ENCODE measurements around the gene DHX16. TPM values are rescaled to one million over a fixed set of nuclear protein-coding genes. Genes with fewer than 3 reads are reported as not detected.

Gene DHX16
- total RNA-seq, 1 experiment from 2014 or later = 44.5 TPM

DNA sequence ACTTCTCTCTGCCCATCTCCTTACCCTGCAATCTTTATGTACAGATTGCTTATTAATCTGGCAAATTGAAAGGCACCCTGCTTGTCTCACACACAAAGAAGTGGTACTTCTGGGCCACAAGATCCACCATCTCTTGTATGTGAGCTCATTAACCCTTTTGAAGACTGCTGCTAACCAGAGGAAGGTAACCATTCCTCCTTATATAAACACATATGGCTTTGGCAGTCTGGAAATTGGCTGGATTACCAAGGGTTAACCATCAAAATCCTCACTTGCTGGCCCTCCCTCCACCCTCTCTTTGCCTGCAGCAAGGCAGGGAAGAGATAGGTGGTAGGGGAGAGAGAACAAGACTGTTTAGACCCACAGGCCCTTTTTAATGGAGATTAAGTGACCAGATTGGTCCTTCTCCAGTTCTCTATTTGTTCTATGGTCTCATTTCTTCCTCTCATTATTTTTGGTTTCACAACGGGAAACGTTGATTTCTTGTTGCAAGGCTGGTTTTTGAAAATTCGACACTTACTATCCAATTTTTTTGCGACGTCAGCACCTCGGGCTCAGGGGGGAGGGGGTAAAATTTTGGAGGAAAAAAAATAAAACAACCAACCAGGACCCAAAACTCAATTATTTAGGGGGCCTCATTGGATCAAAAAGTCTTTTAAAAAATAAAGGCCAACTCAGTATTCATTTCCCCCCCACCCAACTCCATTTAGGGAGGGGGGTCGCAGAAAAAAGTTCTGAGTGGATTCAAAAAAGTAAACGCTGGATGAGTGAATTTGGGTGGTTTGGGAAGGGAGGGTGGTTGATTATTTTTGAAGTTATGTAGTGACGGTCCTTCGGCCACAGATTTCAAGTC lies 56.6 kb downstream of the DHX16 start:
- Histone ChIP-seq H3K36me3 (ENCODE audit: control insufficient read depth, insufficient read depth, low read length) (peaks cover 19% of the 10 kb centered on the region), H3K27me3 (ENCODE audit: control insufficient read depth, insufficient read depth, low read length) (no peaks in the 10 kb centered on the region), H3K4me3 (ENCODE audit: low read depth in 2 of 2, low read length in 2 of 2) (peak overlapping the region; percentile 71 to 98), H3K27ac (ENCODE audit: low read length) (peak overlapping the region; percentile 100), H3K4me1 (ENCODE audit: control insufficient read depth, insufficient read depth, low read length) (peaks cover 32% of the 10 kb centered on the region), H3K9me3 (ENCODE audit: control insufficient read depth, insufficient read depth, low read depth, low read length) (no peaks in the 10 kb centered on the region)
- ChIA-PET POLR2A (interaction anchor here (0.5 to 0.7 kb wide), 2 partner anchors 43 to 56 kb away, joined by 3 to 4 read pairs; partner anchors contain the start of gene DHX16), CTCF (no interaction called here)
- intact Hi-C loops (cut with micrococcal nuclease; ENCODE audit: unreplicated experiment) (no loop called here), in situ Hi-C loops (cut with HindIII; ENCODE audit: low pct_unique_long_range_greater_than_20kb, low sequenced_read_pairs) (no loop called here)
- peak; percentile 47; the same call in 1 of the 2 replicates for TF ChIP-seq POLR2AphosphoS5 (IDR thresholded peaks at IDR 0.05; ENCODE audit: low read depth, low read length)
- TF ChIP-seq SIN3A (IDR thresholded peaks at IDR 0.05; ENCODE audit: borderline replicate concordance, insufficient read depth, low read depth, low read length) = no peak
- ATAC-seq = no peak
- DNase-seq (ENCODE audit: low read depth, low spot score) = no peak
- no TSS peak for BruUV-seq (replicated peaks)

DNA sequence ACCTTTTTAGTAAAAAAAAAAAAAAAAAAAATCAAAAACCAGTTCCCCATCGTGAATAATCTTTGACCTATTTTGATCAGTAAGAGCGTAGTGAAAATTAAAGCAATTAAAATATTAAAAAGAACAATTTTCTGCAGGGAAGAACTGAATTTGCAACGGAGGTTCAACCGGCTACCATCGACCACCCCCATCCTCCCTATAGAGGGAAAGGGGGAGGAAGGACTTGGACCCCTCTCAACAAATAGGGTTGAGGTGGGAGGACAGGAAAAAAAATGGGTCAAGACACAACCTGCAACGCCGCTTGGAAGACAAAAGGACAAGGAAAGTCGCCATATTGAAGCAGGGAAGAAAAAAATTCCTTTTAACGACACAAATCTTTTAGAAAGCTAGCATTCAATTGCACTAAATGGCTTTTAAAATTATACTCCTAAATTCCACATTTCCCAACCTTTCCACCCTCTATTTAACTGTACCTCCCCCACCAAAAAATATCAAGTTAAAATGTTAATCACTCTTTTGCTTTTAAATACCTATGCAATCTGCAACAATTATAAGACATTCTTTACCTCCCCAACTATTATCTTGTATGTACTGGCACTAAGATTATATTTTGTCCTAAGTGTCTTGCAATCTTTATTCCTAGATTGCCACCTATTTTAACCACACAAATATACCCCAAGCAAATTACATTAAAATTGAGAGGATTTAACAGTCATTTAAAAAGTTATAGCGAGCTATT lies 57.4 kb downstream of the DHX16 start:
- Histone ChIP-seq H3K4me3 (ENCODE audit: low read depth in 2 of 2, low read length in 2 of 2) (peak overlapping the region; percentile 71 to 98), H3K36me3 (ENCODE audit: control insufficient read depth, insufficient read depth, low read length) (peaks cover 19% of the 10 kb centered on the region), H3K27me3 (ENCODE audit: control insufficient read depth, insufficient read depth, low read length) (no peaks in the 10 kb centered on the region), H3K27ac (ENCODE audit: low read length) (peak overlapping the region; percentile 100), H3K4me1 (ENCODE audit: control insufficient read depth, insufficient read depth, low read length) (peaks cover 32% of the 10 kb centered on the region), H3K9me3 (ENCODE audit: control insufficient read depth, insufficient read depth, low read depth, low read length) (no peaks in the 10 kb centered on the region)
- ChIA-PET POLR2A (interaction anchor here (0.5 to 1.7 kb wide), 8 partner anchors 10 to 1789 kb away, joined by 3 to 18 read pairs (median 6); partner anchors contain the start of gene DHX16), CTCF (interaction anchor here (0.6 to 0.7 kb wide), 2 partner anchors 57 to 125 kb away, joined by 3 to 11 read pairs; partner anchors contain the start of gene DHX16)
- no TSS peak for BruUV-seq (replicated peaks)
- ATAC-seq = no peak
- in situ Hi-C loops (cut with HindIII; ENCODE audit: low pct_unique_long_range_greater_than_20kb, low sequenced_read_pairs) = no loop called here
- no peak for DNase-seq (ENCODE audit: low read depth, low spot score)
- intact Hi-C loops (cut with micrococcal nuclease; ENCODE audit: unreplicated experiment) = no loop called here
- no peak for TF ChIP-seq SIN3A (IDR thresholded peaks at IDR 0.05; ENCODE audit: borderline replicate concordance, insufficient read depth, low read depth, low read length)
- TF ChIP-seq, protein P1, sequence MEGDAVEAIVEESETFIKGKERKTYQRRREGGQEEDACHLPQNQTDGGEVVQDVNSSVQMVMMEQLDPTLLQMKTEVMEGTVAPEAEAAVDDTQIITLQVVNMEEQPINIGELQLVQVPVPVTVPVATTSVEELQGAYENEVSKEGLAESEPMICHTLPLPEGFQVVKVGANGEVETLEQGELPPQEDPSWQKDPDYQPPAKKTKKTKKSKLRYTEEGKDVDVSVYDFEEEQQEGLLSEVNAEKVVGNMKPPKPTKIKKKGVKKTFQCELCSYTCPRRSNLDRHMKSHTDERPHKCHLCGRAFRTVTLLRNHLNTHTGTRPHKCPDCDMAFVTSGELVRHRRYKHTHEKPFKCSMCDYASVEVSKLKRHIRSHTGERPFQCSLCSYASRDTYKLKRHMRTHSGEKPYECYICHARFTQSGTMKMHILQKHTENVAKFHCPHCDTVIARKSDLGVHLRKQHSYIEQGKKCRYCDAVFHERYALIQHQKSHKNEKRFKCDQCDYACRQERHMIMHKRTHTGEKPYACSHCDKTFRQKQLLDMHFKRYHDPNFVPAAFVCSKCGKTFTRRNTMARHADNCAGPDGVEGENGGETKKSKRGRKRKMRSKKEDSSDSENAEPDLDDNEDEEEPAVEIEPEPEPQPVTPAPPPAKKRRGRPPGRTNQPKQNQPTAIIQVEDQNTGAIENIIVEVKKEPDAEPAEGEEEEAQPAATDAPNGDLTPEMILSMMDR (IDR thresholded peaks at IDR 0.05) = no peak
- TF ChIP-seq TCF7L2 (IDR thresholded peaks at IDR 0.05; ENCODE audit: low read depth, low read length) = no peak
- TF ChIP-seq, protein P2, sequence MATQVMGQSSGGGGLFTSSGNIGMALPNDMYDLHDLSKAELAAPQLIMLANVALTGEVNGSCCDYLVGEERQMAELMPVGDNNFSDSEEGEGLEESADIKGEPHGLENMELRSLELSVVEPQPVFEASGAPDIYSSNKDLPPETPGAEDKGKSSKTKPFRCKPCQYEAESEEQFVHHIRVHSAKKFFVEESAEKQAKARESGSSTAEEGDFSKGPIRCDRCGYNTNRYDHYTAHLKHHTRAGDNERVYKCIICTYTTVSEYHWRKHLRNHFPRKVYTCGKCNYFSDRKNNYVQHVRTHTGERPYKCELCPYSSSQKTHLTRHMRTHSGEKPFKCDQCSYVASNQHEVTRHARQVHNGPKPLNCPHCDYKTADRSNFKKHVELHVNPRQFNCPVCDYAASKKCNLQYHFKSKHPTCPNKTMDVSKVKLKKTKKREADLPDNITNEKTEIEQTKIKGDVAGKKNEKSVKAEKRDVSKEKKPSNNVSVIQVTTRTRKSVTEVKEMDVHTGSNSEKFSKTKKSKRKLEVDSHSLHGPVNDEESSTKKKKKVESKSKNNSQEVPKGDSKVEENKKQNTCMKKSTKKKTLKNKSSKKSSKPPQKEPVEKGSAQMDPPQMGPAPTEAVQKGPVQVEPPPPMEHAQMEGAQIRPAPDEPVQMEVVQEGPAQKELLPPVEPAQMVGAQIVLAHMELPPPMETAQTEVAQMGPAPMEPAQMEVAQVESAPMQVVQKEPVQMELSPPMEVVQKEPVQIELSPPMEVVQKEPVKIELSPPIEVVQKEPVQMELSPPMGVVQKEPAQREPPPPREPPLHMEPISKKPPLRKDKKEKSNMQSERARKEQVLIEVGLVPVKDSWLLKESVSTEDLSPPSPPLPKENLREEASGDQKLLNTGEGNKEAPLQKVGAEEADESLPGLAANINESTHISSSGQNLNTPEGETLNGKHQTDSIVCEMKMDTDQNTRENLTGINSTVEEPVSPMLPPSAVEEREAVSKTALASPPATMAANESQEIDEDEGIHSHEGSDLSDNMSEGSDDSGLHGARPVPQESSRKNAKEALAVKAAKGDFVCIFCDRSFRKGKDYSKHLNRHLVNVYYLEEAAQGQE (IDR thresholded peaks at IDR 0.05; ENCODE audit: insufficient read depth in 1 of 2, low read depth in 2 of 2, low read length in 1 of 2) = no peak
- peak; percentile 96 for TF ChIP-seq POLR2AphosphoS5 (IDR thresholded peaks at IDR 0.05; ENCODE audit: low read depth, low read length)
